K562 (cell line): ENCODE measurements around the gene RNF212B. TPM values are rescaled to one million over a fixed set of nuclear protein-coding genes. Genes with fewer than 3 reads are reported as not detected.

Experiments used
- BRD4 ChIP-seq: fragments of 200-600 bp; sonication (generic); IDR thresholded peaks from 2 replicates; pipeline ENCODE4 v1.6.1; 2017; ENCODE audit warnings: inconsistent platforms
- CBX8 ChIP-seq: fragments of 200-600 bp; sonication (generic); IDR thresholded peaks from 2 replicates; pipeline ENCODE4 v1.6.1; 2012; ENCODE audit warnings: borderline replicate concordance, mixed run types, low read depth, mild to moderate bottlenecking, moderate library complexity, mixed read lengths, low read length, control low read depth, inconsistent platforms; ENCODE audit not compliant: poor library complexity, severe bottlenecking; ENCODE audit errors: extremely low read depth
- HOXB6 ChIP-seq: fragments of 250-450 bp; sonication (Bioruptor Pico); IDR thresholded peaks from 2 replicates; pipeline ENCODE4 v1.5.1; 2022; ENCODE audit warnings: mild to moderate bottlenecking, borderline replicate concordance
- JUN ChIP-seq, 2 experiments: sonication (generic) in 1 of 2; formaldehyde crosslinking in 1 of 2; IDR thresholded peaks; 2 replicates each; pipeline versions ENCODE4 v1.6.1 to v1.8.0; 2012 to 2022; ENCODE audit warnings: borderline replicate concordance in 2 of 2, mild to moderate bottlenecking in 2 of 2, improper control_type of control experiment in 1 of 2, low read depth in 1 of 2, low read length in 1 of 2, missing genetic modification reagents in 1 of 2
- LARP7 ChIP-seq: fragments of 450-650 bp; IDR thresholded peaks from 2 replicates; pipeline ENCODE4 v1.6.1; 2016
- MEF2D ChIP-seq: conservative IDR thresholded peaks from 2 replicates; pipeline ENCODE4 v1.6.1; 2016; ENCODE audit warnings: low read depth, missing genetic modification characterization, missing compliant biosample characterization
- ZNF175 ChIP-seq: fragments of 200-800 bp; sonication (Bioruptor generic); IDR thresholded peaks from 2 replicates; pipeline ENCODE4 v1.6.1; 2016; ENCODE audit warnings: low read depth, mild to moderate bottlenecking, missing genetic modification characterization, missing compliant biosample characterization
- ZNF253 ChIP-seq: fragments of 250-450 bp; sonication (Bioruptor Pico); conservative IDR thresholded peaks from 2 replicates; pipeline ENCODE4 v1.6.1; 2021; ENCODE audit warnings: mild to moderate bottlenecking
- ZNF586 ChIP-seq: fragments of 450-650 bp; formaldehyde crosslinking; conservative IDR thresholded peaks from 2 replicates; pipeline ENCODE4 v1.4.0; 2020; ENCODE audit warnings: mild to moderate bottlenecking, moderate library complexity
- ZNF707 ChIP-seq: fragments of 250-450 bp; sonication (Bioruptor Pico); conservative IDR thresholded peaks from 2 replicates; pipeline ENCODE4 v1.8.0; 2022; ENCODE audit warnings: inconsistent platforms, mild to moderate bottlenecking, moderate library complexity
- polyA plus RNA-seq, 8 experiments: library from polyadenylated mRNA; depleted of rRNA in 4 of 8; stranded (reverse) in 5 of 8; unstranded in 3 of 8; fragments of >200 nt; fragmentation: Nextera tagmentation in 2 of 8; fragmentation: Illumina TruSeq in 1 of 8; extraction: Ambion mirVana in 2 of 8; extraction: Trizol in 1 of 8; gene quantifications; 2 replicates each; pipeline versions ENCODE4 v1.2.1 to v1.2.3, GENCODE V29; 2011 to 2014; ENCODE audit warnings: inconsistent platforms in 1 of 8, missing spikeins in 1 of 8
- total RNA-seq, 7 experiments: library from RNA; depleted of rRNA in 6 of 7; stranded (reverse); fragments of >200 nt in 6 of 7; fragmentation: Illumina TruSeq in 2 of 7; extraction: Trizol in 2 of 7; gene quantifications; 2 replicates each; pipeline versions ENCODE4 v1.2.1 to v1.2.3, GENCODE V29; 2011 to 2021; ENCODE audit warnings: low replicate concordance in 1 of 7
- TF ChIP-seq, protein P1 (sequence below): sonication (generic); formaldehyde crosslinking; IDR thresholded peaks from 2 replicates; pipeline ENCODE4 v1.8.1; 2023; ENCODE audit warnings: mild to moderate bottlenecking, missing genetic modification reagents, moderate library complexity
- TF ChIP-seq, protein P2 (sequence below): sonication (generic); formaldehyde crosslinking; IDR thresholded peaks from 2 replicates; pipeline ENCODE4 v1.8.1; 2023; ENCODE audit warnings: mild to moderate bottlenecking, missing genetic modification reagents
- TF ChIP-seq, protein P3 (sequence below): fragments of 250-450 bp; sonication (Bioruptor Pico); IDR thresholded peaks from 2 replicates; pipeline ENCODE4 v1.8.0; 2022; ENCODE audit warnings: moderate library complexity, mild to moderate bottlenecking, inconsistent platforms
- TF ChIP-seq, protein P4 (sequence below): sonication (generic); formaldehyde crosslinking; IDR thresholded peaks from 2 replicates; pipeline ENCODE4 v1.8.0; 2022; ENCODE audit warnings: mild to moderate bottlenecking, missing genetic modification reagents

Gene RNF212B
- total and polyA plus RNA-seq, 9 of the 15 experiments (the other 6 are each of a cell fraction or from before 2014, with no cell fraction given), result 0.15 to 0.43 (median 0.27) TPM; not detected in 3

DNA sequence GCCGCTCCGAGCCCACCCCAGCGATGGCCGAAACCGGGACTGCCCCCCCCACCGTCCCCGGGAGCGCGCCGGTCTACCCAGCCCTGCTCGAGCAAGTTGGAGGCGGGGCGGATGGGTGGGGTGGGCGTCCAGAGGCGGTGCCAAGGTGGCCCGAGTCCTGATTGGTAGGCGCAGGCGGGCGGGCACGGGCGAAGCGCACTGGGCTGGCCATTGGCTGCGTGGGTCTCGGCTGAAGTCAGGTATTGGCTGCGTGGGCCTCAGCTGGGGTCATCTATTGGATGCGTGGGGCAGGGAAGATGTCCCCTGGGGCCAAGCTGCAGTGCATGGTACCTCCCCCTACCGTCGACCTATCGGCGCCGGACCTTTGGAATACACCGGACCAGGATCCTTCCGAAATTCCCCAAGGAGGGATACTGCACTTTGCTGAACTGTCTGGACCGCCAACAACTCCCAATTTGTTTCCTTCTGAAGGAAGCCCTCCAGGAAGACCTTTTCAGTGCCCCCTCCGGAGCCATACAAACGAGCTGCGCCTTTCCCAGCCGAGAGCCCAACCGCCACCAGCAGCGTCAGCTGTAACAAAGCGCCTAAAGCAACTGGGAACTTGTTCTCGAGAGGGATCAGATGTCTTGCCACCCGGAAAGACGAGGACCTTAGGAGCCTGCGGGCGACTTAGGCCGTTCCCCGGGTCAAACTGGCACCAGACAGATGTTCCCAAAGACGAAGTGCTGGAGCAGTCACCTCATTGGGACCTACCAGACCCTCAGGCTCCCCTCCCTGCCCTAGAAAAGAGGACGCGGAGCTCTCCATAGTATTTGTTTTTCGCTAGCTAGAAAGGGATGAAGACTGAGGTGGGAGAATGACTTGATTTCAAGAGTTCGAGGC lies 48.5 kb downstream of the RNF212B start, which contains the start of gene HOMEZ (continued):
- TF ChIP-seq, protein P1, sequence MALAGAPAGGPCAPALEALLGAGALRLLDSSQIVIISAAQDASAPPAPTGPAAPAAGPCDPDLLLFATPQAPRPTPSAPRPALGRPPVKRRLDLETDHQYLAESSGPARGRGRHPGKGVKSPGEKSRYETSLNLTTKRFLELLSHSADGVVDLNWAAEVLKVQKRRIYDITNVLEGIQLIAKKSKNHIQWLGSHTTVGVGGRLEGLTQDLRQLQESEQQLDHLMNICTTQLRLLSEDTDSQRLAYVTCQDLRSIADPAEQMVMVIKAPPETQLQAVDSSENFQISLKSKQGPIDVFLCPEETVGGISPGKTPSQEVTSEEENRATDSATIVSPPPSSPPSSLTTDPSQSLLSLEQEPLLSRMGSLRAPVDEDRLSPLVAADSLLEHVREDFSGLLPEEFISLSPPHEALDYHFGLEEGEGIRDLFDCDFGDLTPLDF (CRISPR knock-in tag), result no peak
- TF ChIP-seq MEF2D (no peak), ZNF175 (CRISPR knock-in tag) (peak; percentile 37; the same call in 1 of the 2 replicates), CBX8 (no peak), ZNF253 (no peak), LARP7 (no peak), ZNF586 (no peak), BRD4 (no peak), JUN (IDR thresholded peaks at IDR 0.05; ENCODE audit: borderline replicate concordance, low read depth, low read length) (no peak), JUN (CRISPR knock-in tag; IDR thresholded peaks at IDR 0.05; ENCODE audit: borderline replicate concordance) (no peak), HOXB6 (CRISPR knock-in tag) (no peak), ZNF707 (CRISPR knock-in tag) (no peak)
- TF ChIP-seq, protein P2, sequence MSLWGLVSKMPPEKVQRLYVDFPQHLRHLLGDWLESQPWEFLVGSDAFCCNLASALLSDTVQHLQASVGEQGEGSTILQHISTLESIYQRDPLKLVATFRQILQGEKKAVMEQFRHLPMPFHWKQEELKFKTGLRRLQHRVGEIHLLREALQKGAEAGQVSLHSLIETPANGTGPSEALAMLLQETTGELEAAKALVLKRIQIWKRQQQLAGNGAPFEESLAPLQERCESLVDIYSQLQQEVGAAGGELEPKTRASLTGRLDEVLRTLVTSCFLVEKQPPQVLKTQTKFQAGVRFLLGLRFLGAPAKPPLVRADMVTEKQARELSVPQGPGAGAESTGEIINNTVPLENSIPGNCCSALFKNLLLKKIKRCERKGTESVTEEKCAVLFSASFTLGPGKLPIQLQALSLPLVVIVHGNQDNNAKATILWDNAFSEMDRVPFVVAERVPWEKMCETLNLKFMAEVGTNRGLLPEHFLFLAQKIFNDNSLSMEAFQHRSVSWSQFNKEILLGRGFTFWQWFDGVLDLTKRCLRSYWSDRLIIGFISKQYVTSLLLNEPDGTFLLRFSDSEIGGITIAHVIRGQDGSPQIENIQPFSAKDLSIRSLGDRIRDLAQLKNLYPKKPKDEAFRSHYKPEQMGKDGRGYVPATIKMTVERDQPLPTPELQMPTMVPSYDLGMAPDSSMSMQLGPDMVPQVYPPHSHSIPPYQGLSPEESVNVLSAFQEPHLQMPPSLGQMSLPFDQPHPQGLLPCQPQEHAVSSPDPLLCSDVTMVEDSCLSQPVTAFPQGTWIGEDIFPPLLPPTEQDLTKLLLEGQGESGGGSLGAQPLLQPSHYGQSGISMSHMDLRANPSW, result 0 out of 2 replicates have a peak, but pooled peaks have one; percentile 3
- TF ChIP-seq, protein P3, sequence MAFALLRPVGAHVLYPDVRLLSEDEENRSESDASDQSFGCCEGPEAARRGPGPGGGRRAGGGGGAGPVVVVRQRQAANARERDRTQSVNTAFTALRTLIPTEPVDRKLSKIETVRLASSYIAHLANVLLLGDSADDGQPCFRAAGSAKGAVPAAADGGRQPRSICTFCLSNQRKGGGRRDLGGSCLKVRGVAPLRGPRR, result no peak
- TF ChIP-seq, protein P4, sequence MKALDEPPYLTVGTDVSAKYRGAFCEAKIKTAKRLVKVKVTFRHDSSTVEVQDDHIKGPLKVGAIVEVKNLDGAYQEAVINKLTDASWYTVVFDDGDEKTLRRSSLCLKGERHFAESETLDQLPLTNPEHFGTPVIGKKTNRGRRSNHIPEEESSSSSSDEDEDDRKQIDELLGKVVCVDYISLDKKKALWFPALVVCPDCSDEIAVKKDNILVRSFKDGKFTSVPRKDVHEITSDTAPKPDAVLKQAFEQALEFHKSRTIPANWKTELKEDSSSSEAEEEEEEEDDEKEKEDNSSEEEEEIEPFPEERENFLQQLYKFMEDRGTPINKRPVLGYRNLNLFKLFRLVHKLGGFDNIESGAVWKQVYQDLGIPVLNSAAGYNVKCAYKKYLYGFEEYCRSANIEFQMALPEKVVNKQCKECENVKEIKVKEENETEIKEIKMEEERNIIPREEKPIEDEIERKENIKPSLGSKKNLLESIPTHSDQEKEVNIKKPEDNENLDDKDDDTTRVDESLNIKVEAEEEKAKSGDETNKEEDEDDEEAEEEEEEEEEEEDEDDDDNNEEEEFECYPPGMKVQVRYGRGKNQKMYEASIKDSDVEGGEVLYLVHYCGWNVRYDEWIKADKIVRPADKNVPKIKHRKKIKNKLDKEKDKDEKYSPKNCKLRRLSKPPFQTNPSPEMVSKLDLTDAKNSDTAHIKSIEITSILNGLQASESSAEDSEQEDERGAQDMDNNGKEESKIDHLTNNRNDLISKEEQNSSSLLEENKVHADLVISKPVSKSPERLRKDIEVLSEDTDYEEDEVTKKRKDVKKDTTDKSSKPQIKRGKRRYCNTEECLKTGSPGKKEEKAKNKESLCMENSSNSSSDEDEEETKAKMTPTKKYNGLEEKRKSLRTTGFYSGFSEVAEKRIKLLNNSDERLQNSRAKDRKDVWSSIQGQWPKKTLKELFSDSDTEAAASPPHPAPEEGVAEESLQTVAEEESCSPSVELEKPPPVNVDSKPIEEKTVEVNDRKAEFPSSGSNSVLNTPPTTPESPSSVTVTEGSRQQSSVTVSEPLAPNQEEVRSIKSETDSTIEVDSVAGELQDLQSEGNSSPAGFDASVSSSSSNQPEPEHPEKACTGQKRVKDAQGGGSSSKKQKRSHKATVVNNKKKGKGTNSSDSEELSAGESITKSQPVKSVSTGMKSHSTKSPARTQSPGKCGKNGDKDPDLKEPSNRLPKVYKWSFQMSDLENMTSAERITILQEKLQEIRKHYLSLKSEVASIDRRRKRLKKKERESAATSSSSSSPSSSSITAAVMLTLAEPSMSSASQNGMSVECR (CRISPR knock-in tag), result peak; percentile 66; the same call in 1 of the 2 replicates
